GM21515 (cell line): Measurements from ENCODE around the gene SCTR.

ENCODE experiments used
- ATAC-seq: cut with Tn5 transposase; IDR thresholded peaks from one replicate; pipeline ENCODE4 v1.9.1; 2021; ENCODE audit not compliant: unreplicated experiment

The SCTR gene

GRCh38 chr2:119449521-119449920 is 74.8 kb downstream of the SCTR start:
- ATAC-seq: no peak

DNA sequence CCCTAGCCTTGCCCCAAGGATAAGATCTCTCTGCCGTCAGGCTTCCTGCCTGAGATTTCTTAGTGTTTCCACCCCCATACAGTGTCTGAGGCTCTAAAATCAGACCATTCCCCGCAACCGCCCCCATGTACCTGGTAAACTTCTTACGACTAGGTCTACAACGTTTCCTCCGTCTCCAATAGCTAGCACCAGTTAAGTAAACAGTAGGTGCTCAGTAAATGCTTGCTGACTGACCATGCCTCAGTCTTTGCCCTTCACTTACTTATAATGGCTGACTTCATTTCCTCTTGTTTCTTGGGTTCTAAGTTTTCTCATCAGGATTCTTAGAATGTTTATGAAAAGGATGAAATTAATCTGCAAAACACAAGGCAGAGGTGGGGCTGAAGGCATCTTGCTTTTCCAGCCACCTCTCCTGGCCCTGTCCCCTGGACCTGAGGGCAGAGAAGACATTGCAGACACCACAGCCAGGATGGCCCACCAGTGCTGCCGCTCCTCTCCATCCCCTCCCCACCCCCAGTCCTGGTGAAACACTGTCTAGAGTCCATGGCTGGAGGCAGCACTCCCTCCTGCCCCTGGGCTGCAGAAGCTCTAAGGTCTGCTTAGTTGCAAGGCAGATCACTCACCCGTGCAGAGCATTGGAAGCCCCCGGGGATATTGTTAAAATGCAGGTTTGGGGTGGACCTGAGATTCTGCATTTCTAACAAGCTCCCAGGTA is 75.7 kb downstream of the SCTR start:
- ATAC-seq: no peak

DNA sequence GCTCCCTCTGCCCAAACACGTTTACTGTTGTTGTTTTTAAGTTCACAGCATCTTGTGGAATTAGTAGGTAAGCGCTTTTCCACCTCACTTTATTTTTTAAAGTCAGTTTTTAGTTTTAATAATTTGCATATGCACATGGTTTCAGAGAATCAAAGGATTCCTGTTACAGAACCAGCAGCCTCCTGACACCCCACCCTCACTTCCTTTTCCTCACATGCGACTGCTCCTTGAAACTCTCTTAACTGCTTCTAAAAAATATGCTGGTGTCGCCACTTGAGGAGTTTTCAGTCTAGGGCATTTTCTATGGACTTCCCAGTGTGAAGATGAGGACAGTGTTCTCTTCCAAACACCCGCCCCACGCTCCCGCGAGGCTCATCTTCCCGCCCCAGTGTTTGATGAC is 78.2 kb downstream of the SCTR start:
- ATAC-seq: no peak

DNA sequence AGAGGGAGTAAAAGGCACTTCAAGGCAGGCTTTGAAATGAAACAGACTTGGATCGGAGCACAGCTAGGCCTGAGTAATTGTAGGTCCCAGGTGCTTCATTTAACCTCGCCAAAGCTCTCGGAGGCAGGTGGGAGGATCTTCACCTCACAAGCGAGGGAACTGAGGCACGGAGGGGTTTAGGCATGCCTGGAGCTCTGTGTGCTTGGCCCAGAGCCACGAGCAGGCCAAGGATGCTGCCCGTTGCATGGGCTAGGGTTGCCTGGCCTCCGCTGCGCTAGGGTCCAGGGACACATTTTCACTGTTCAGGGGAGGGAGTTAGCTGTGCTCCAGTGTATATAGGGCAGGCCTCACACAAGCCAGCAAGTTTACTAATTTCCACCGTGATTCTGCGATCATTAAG is 81.4 kb downstream of the SCTR start:
- no peak for ATAC-seq

DNA sequence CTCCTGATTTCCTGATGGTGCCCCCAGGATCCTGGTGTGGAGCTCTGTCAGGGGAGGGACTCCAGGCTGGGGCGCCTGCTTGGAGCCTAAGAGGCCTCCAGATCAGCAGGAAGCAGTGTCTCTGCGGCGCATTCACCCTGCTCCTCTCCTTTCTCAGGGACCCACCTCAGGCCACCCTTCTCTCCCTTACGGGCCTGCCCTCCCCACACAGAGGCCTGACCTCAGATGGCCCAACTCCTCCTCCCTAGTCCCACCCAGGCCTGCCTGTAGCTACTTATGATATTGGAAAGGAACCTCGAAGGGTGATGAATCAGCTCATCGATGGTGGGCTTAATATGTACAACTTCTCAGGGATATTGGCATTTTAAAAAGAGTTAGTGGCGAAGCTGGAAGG is 82.1 kb downstream of the SCTR start:
- ATAC-seq: no peak

- no peak for ATAC-seq
Measured at GRCh38 chr2:119441376-119442225, 82.7 kb downstream of the SCTR start.

DNA sequence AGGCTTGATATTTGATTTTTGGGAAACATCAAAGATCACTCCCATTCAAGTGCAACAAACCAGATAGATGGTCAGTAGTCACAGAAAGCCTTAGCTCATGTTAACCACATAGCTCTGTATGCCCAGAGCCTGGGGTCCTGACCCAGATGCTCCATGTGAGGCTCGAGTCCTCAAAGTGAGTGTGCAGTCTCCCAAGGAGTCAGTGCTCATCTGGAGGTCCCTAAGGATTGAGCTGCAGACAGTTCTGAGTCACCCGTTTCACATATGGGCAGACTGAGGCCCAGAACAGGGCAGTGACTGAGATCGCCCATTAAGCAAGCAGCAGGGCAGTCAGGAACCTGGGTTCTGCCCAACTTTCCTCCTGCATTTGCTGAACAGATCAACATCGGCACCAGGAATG is 83.4 kb downstream of the SCTR start:
- no peak for ATAC-seq

DNA sequence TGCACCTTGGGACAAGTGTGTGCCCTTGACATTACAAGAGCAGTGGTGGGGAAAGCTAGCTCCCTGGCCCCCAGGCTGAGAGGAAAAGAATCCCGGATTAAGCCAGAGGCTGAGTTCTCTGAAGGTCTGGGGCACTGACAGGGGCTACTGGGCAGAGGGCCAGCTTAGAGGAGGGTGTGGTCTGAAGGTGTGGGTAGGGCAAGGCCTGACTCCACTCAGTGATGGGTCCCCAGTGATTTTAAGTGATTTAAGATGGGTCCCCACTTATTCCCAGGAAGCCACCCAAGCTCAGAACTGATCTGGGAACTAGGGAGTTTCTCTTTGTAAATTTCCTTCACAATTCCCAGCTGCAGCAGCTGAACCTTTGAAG is 83.8 kb downstream of the SCTR start:
- ATAC-seq: no peak

DNA sequence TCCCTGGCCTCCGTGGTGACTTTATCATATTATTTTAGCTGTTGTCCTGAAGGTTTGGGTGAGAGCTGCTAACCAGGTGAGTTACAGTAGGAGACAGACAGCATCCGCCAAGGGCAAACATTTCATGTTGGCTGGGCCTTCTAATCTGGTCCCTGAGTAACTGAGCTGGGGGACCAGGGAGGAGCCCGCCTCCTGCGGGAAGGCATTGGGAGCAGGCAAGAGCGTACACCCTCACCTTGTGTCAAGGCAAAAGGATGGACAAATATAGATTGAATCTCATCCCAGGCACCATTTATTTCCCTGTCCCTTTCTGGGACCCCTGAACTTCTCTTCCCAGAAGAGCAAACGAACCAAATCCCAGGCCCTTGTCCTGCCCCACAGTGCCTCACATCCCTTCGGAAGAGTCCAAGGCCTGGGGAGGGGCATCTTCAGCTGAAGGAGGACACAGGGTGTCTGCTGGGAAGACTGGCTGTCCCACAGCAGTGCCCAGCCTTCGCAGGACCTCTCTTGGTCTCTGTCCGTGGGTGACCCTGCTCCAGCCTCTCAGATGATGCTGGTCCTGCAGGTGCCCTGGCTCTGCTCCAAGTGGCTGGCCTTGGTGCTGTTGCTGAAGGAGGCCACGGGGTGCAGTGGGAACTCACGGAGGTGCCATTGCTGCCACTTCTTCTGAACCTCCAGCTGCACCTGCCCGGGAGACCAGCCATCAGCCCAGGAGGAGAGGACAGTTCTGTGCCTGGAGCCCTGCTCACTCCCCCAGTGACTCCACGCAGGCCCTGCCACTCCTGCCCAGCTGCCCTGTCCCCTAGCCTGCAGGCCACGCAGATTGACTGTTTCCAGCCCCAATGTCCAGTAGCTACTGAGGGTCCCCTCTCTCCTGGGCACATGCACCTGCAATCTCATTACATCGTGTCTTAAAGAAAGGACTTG is 84.4 kb downstream of the SCTR start:
- no peak for ATAC-seq

DNA sequence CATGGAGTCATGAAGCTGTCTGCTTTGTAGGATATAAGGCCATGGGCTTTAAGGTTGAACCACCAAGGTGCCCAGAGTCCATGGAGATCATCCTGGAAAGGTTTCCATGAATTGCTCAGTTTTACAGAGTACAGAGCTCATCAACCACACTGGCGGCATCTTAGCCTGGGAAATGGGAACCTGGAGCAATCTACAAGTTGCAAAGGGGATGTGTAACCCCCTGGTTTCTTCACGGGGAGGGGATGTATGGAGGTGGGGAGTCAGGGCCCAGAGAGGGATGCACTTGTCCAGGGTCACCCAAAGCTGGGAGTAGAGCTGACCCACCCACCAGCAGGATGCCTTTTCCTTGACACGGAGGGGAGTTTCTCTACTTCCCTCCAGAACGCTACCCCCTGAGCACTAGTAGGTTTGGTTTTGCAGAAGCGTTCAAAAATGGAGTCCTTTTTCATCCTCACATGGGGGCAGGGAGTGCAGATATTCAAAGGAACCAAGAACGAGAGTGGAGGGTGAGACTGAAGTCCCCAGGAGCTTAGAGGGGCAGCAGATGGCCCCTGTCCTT is 85.5 kb downstream of the SCTR start:
- no peak for ATAC-seq

- ATAC-seq: no peak
Measured at GRCh38 chr2:119438128-119438656, 86.1 kb downstream of the SCTR start.

DNA sequence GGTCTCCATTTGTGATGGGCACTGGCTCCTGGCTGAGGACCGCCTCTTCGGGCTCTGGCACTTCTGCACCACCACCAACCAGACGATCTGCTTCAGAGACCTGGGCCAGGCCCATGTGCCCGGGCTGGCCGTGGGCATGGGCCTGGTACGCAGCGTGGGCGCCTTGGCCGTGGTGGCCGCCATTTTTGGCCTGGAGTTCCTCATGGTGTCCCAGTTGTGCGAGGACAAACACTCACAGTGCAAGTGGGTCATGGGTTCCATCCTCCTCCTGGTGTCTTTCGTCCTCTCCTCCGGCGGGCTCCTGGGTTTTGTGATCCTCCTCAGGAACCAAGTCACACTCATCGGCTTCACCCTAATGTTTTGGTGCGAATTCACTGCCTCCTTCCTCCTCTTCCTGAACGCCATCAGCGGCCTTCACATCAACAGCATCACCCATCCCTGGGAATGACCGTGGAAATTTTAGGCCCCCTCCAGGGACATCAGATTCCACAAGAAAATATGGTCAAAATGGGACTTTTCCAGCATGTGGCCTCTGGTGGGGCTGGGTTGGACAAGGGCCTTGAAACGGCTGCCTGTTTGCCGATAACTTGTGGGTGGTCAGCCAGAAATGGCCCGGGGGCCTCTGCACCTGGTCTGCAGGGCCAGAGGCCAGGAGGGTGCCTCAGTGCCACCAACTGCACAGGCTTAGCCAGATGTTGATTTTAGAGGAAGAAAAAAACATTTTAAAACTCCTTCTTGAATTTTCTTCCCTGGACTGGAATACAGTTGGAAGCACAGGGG is 87.1 kb downstream of the SCTR start:
- no peak for ATAC-seq

- no peak for ATAC-seq
Measured at GRCh38 chr2:119435953-119436297, 88.4 kb downstream of the SCTR start.

DNA sequence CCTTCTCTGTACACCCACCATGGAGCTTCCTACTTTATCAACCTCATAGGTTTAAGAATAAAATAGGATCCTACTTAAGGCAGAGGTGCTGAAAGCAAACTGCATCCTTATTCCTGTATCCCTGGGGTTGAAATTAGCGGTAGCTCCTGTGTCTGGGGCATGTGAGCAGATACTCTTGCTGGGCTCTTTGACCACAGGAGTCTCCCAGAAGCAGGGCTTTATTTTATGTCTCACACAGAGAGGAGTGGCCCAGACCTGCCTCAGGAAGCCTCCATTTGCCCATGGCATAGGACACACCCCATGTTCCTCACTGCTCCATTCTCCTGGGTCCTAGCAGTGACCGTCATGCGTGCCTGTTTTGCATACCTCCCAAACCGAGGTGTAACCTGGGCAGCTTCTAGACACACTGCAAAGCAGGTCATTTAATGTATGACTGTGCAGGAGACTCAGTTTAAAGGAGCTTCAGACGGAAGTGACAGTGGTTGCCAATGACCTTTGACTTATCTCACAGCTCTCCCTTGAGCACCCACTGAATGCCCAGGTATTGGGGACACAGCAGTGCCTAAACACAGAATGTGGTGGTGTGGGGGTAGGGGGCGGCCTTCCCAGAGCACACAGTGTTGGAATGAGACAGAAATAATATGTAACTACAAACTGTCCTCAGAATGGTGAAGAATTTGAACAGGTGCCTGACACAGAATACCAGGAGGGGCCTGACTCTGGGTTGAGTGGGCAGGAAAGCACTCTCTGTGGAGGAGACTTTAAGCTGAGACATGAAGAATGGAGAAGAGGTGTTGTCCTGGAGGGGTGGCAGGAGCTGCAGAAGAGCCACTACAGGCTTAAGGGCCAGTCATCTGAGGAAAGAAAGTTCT is 89.0 kb downstream of the SCTR start:
- no peak for ATAC-seq

- ATAC-seq: no peak
Measured at GRCh38 chr2:119434664-119435063, 89.6 kb downstream of the SCTR start.

- no peak for ATAC-seq
Measured at GRCh38 chr2:119433636-119434327, 90.5 kb downstream of the SCTR start.

GRCh38 chr2:119432851-119433522 is 91.3 kb downstream of the SCTR start:
- no peak for ATAC-seq
